ENCODE data around the gene CLIC4. TPM values are rescaled to one million over a fixed set of nuclear protein-coding genes. Genes with fewer than 3 reads are reported as not detected.
A peak's percentile ranks its signal among the peaks of the same experiment; 100 is the strongest.

CLIC4 gene
- total RNA-seq, 2 donors from 2014 or later, result 58.1 to 78.8 TPM

- no peak overlapping the region for H3K4me3 ChIP-seq
- no peaks in the 10 kb centered on the region for H3K36me3 ChIP-seq (replicated peaks in 1 of 2; ENCODE audit: insufficient read depth in 1 of 2, low read depth in 2 of 2)
- no peak for DNase-seq
- H3K9me3 ChIP-seq, result no peaks in the 10 kb centered on the region
- WGBS, 2 donors, result 78 to 92% methylated on average over 4 of the region's 4 CpGs
- TF ChIP-seq CTCF (IDR thresholded peaks at IDR 0.05) (no peak), POLR2A (IDR thresholded peaks at IDR 0.05) (no peak)
- no peak for ATAC-seq
- intact Hi-C loops (cut with DNase I), result no loop called here
- peaks cover 6% of the 10 kb centered on the region for H3K4me1 ChIP-seq
- no peaks in the 10 kb centered on the region for H3K27me3 ChIP-seq
- no peak overlapping the region for H3K27ac ChIP-seq
Measured at GRCh38 chr1:24828183-24828886, 83.1 kb downstream of the CLIC4 start.

- Histone ChIP-seq H3K27ac (no peak overlapping the region), H3K9me3 (no peaks in the 10 kb centered on the region), H3K27me3 (no peaks in the 10 kb centered on the region), H3K4me3 (no peak overlapping the region), H3K36me3 (replicated peaks in 1 of 2; ENCODE audit: insufficient read depth in 1 of 2, low read depth in 2 of 2) (no peaks in the 10 kb centered on the region), H3K4me1 (peaks cover 6% of the 10 kb centered on the region)
- 64 to 66% methylated on average over 2 of the region's 2 CpGs for WGBS, 2 donors
- DNase-seq (no peak), ATAC-seq (no peak)
- TF ChIP-seq CTCF (IDR thresholded peaks at IDR 0.05), result no peak
- TF ChIP-seq POLR2A (IDR thresholded peaks at IDR 0.05), result no peak
- intact Hi-C loops (cut with DNase I), result no loop called here
Measured at GRCh38 chr1:24828887-24829192, 83.6 kb downstream of the CLIC4 start.

DNA sequence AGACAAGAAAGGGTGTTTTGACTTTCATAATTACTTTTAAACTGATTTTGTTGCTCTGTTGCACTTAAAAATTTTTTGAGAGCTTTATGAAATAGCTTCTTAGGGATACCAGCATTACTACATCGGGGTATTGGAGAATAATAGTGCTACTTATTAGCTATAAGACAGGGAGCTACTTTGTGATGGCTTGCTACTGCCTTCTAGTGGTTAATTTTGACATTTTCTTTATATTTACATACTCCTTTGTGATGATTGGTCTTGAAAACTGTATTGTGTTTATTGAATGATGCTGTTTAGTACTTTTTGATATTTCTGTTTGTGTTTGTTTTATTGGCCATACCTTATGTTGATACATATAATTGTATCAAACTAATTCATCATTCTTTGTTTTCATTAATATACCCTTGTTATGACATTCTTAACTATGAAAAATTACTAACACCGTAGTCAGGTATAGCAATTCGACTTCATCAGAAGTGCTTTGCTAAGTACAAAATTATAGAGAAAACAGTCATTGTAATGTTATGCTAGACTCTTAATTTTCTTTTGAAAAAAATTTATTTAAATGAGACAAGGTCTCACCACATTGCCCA, 85.5 kb downstream of the CLIC4 start:
- no peak for DNase-seq
- no peaks in the 10 kb centered on the region for H3K27me3 ChIP-seq
- no peak overlapping the region for H3K27ac ChIP-seq
- 46 to 50% methylated on average over 3 of the region's 3 CpGs for WGBS, 2 donors
- peaks cover 6% of the 10 kb centered on the region for H3K4me1 ChIP-seq
- H3K9me3 ChIP-seq, result no peaks in the 10 kb centered on the region
- intact Hi-C loops (cut with DNase I), result loop anchor here (2.0 kb wide), 1 partner anchor 144 kb away; no protein-coding TSS in a partner anchor
- TF ChIP-seq CTCF (IDR thresholded peaks at IDR 0.05), result peak; percentile 66 to 88 (median 80)
- no peak for TF ChIP-seq POLR2A (IDR thresholded peaks at IDR 0.05)
- H3K4me3 ChIP-seq, result no peak overlapping the region
- ATAC-seq, result peak; percentile 68
- no peaks in the 10 kb centered on the region for H3K36me3 ChIP-seq (replicated peaks in 1 of 2; ENCODE audit: insufficient read depth in 1 of 2, low read depth in 2 of 2)

GRCh38 chr1:24841593-24841992, 96.3 kb downstream of the CLIC4 start:
- no peak for DNase-seq
- no peak for ATAC-seq
- no peak for TF ChIP-seq POLR2A (IDR thresholded peaks at IDR 0.05)
- no peak for TF ChIP-seq CTCF (IDR thresholded peaks at IDR 0.05)
- intact Hi-C loops (cut with DNase I), result no loop called here
- no peaks in the 10 kb centered on the region for H3K27me3 ChIP-seq
- no peaks in the 10 kb centered on the region for H3K4me1 ChIP-seq
- H3K4me3 ChIP-seq, result no peak overlapping the region
- H3K36me3 ChIP-seq (replicated peaks in 1 of 2; ENCODE audit: insufficient read depth in 1 of 2, low read depth in 2 of 2), result peaks cover 0 to 3% of the 10 kb centered on the region in 2 donors
- 84 to 89% methylated on average over 3 of the region's 3 CpGs for WGBS, 2 donors
- no peaks in the 10 kb centered on the region for H3K9me3 ChIP-seq
- no peak overlapping the region for H3K27ac ChIP-seq

- Histone ChIP-seq H3K4me3 (no peak overlapping the region), H3K4me1 (peaks cover 14% of the 10 kb centered on the region), H3K36me3 (replicated peaks in 1 of 2; ENCODE audit: insufficient read depth in 1 of 2, low read depth in 2 of 2) (no peaks in the 10 kb centered on the region), H3K27ac (no peak overlapping the region), H3K27me3 (no peaks in the 10 kb centered on the region), H3K9me3 (no peaks in the 10 kb centered on the region)
- DNase-seq (no peak), ATAC-seq (no peak)
- intact Hi-C loops (cut with DNase I), result loop anchor here (5.0 kb wide), 1 partner anchor 356 kb away; no protein-coding TSS in a partner anchor
- WGBS, 2 donors, result 89 to 97% methylated on average over 4 of the region's 4 CpGs
- no peak for TF ChIP-seq CTCF (IDR thresholded peaks at IDR 0.05)
- no peak for TF ChIP-seq POLR2A (IDR thresholded peaks at IDR 0.05)
Measured at GRCh38 chr1:24846671-24847070, 101.4 kb downstream of the CLIC4 start.
